Mesodermal cell (in vitro differentiated cells): ENCODE measurements around the gene PTPRN2.

Experiments
- H3K27ac ChIP-seq: 2 replicates; pipeline ENCODE4 v1.7.0; 2013; ENCODE audit warnings: mild to moderate bottlenecking, low read depth, low read length, moderate library complexity; ENCODE audit not compliant: severe bottlenecking
- H3K36me3 ChIP-seq: 2 replicates; pipeline ENCODE4 v1.7.1; 2013; ENCODE audit warnings: mild to moderate bottlenecking, low read length, moderate library complexity; ENCODE audit not compliant: control insufficient read depth, insufficient read depth
- H3K4me1 ChIP-seq: one replicate; pipeline ENCODE4 v1.7.1; 2013; ENCODE audit warnings: mild to moderate bottlenecking, low read length; ENCODE audit not compliant: insufficient read depth, control insufficient read depth, poor library complexity, severe bottlenecking
- H3K4me3 ChIP-seq: 2 replicates; pipeline ENCODE4 v1.7.0; 2013; ENCODE audit warnings: low read length, control low read depth, mild to moderate bottlenecking; ENCODE audit not compliant: insufficient read depth, poor library complexity, severe bottlenecking; ENCODE audit errors: extremely low read depth
- H3K9me3 ChIP-seq: 2 replicates; pipeline ENCODE4 v1.7.1; 2013; ENCODE audit warnings: mild to moderate bottlenecking, low read length, moderate library complexity; ENCODE audit not compliant: control insufficient read depth
- WGBS, 2 experiments: methylation state at CpG; one replicate each; pipeline ENCODE4 v1.1.5; 2013; ENCODE audit warnings: missing lambda C conversion rate in 2 of 2; ENCODE audit not compliant: insufficient coverage in 2 of 2; 5-methylcytosine and 5-hydroxymethylcytosine counted together

PTPRN2 gene

DNA sequence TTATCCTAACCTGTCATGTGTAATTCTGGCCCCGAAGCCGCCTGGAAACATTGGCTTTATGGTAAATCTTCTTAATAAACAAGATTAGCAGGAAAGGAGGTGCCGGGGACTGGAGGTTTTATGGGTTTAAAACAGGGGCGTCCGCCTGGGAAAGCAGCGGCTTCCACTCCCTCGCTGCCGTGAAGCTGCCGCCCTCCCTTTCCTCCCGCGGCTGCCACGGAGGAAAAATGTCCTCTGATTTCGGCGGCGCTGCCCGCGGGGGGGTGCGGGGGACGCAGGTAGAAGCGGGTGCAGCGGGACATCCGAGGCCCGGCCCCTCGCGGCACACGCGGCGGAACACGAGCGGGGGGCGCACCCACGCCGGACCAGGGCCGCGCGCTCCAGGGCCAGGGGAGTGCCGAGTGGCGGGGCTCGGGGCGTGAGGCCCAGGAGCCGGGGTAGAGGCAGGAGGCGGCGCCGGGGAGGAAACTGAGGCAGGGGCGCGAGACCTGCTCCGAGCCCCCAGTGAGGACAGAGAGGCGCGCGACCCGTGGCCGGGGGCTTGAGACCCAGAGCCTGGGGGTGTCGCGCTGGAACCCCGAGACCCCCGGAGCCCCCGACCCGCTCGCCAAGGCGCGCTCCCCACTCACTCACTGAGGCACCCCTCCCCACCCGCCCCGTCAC lies 993 bp downstream of the PTPRN2 start:
- no peaks in the 10 kb centered on the region for H3K36me3 ChIP-seq
- H3K4me3 ChIP-seq = no peak overlapping the region
- H3K27ac ChIP-seq = no peak overlapping the region
- no peaks in the 10 kb centered on the region for H3K4me1 ChIP-seq
- 91 to 95% methylated on average over 31 to 47 of the region's 63 CpGs for WGBS, 2 experiments
- peaks cover 53% of the 10 kb centered on the region for H3K9me3 ChIP-seq

DNA sequence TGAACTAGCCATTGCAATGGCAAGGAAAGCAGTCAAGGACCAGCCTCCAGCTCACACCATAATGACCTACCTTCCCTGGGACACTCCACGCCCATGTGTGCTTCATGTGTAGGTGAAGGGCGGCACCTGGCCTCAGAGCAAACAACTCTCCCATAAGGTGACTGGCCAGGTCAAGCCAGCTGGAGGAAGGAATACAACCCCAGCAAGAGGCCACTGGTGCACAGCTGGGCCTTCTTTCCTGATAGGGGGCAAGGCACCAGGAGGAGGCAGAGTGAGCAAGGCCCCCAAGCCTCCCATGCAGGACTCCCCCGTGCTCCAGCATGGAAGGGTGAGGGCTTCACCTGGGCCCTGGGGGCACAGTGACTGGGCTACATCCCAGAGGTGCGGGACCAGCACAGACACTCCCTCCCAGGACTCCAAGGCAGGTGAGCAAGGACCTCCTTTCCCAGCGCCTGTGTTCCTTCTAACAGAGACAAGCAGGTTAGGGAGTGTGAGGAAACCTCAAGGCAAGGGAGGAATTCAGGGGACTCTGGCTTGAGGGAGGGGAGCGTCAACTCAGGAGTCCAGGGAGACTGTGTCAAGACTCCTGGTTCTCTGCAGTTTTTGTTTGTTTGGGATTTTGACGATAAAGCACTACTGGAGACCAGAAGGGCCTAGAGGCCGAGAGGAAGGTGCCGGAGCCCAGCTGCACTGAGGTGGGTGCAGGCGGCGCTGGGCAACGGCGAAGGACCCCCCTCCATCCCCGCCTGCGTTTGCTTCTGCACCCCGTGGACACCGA lies 1.7 kb downstream of the PTPRN2 start:
- H3K27ac ChIP-seq = no peak overlapping the region
- H3K4me3 ChIP-seq = no peak overlapping the region
- no peaks in the 10 kb centered on the region for H3K4me1 ChIP-seq
- H3K9me3 ChIP-seq = peaks cover 54% of the 10 kb centered on the region
- WGBS, 2 experiments = 82% methylated on average over 16 of the region's 17 CpGs
- no peaks in the 10 kb centered on the region for H3K36me3 ChIP-seq

DNA sequence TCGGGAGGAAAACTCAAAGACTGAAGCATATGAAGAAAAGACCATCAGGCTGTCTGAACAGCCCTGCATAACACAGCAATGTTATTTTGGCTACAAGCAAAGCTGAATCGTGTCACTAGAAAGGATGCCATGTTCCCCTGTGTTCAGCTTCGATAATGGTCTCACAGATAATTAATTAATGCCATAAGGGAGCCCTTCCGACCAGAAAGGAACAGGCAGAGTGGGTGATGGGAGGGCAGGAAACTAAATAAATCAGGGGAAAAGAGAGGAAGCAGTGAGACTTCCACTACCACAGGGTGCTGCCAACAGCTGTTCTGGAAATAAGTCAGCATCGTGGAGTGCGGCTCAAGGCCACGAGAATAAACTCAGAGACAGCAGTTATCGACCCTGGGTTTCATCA lies 3.2 kb downstream of the PTPRN2 start:
- Histone ChIP-seq H3K4me3 (no peak overlapping the region), H3K27ac (no peak overlapping the region), H3K36me3 (no peaks in the 10 kb centered on the region), H3K4me1 (no peaks in the 10 kb centered on the region), H3K9me3 (peaks cover 59% of the 10 kb centered on the region)
- 48 to 64% methylated on average over 7 of the region's 8 CpGs for WGBS, 2 experiments

DNA sequence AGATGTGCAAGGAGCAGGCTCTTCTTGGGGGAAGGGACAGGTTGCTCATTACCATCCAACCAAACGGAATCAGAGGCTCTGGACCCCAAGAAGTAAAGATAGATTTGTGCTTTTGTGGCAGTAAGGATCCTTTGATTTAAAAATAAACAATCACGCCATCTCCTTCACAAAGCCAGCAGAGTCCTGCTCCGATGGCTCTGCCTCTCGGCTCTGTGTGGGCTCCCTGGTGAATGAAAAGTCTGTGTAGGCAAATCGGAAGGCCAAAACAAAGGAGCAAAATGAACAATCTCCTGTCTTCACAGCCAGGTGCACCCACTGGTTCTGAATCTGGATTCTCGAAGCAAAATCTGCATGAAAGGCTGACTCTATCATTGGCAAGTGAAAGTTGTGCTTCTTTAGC lies 3.8 kb downstream of the PTPRN2 start:
- Histone ChIP-seq H3K4me3 (no peak overlapping the region), H3K36me3 (no peaks in the 10 kb centered on the region), H3K9me3 (peaks cover 63% of the 10 kb centered on the region), H3K4me1 (no peaks in the 10 kb centered on the region), H3K27ac (no peak overlapping the region)
- 54% methylated on average over 2 of the region's 6 CpGs; no CpG with 5 or more reads in 1 of the 2 experiments for WGBS, 2 experiments

DNA sequence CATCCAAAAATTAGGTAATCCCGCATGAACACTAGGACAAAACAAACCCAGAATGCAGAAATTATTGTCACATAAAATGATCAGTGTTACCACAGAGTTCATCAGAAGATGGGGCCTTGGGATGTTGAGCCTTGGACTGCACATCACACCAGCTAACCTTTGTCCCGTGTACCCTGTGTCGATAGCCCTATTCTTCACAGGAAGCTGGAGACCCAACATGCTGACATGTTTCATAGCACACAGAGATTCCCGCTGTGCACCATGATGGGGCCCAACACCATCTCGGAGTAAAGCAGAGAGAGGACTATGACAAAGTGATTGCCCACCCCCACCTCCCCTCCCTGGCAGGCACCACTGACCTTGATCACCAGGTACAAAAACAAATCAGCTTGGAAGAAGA lies 4.5 kb downstream of the PTPRN2 start:
- 64 to 80% methylated on average over 3 to 5 of the region's 5 CpGs for WGBS, 2 experiments
- Histone ChIP-seq H3K4me1 (no peaks in the 10 kb centered on the region), H3K4me3 (no peak overlapping the region), H3K36me3 (no peaks in the 10 kb centered on the region), H3K27ac (no peak overlapping the region), H3K9me3 (peaks cover 63% of the 10 kb centered on the region)

DNA sequence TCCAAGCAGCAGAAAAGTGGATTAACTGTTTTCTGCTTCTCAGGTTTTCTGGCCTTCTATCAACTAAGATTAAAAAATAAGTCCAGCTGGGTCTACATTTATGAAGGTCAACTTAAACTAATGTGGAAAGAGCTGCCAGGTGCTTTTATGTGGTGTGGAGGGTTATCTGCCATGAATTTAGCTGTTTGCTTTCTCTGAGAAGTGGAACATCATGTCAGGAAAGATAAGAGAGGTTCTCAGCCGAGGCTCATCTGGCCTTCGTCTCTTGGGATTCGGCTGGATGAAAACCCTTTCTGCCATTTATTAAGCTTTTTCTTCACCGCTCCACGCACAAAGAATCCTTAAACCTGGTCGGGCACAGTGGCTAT lies 5.5 kb downstream of the PTPRN2 start:
- Histone ChIP-seq H3K4me3 (no peak overlapping the region), H3K27ac (no peak overlapping the region), H3K36me3 (no peaks in the 10 kb centered on the region), H3K9me3 (peaks cover 68% of the 10 kb centered on the region), H3K4me1 (no peaks in the 10 kb centered on the region)
- 71% methylated on average over 5 to 6 of the region's 6 CpGs for WGBS, 2 experiments

DNA sequence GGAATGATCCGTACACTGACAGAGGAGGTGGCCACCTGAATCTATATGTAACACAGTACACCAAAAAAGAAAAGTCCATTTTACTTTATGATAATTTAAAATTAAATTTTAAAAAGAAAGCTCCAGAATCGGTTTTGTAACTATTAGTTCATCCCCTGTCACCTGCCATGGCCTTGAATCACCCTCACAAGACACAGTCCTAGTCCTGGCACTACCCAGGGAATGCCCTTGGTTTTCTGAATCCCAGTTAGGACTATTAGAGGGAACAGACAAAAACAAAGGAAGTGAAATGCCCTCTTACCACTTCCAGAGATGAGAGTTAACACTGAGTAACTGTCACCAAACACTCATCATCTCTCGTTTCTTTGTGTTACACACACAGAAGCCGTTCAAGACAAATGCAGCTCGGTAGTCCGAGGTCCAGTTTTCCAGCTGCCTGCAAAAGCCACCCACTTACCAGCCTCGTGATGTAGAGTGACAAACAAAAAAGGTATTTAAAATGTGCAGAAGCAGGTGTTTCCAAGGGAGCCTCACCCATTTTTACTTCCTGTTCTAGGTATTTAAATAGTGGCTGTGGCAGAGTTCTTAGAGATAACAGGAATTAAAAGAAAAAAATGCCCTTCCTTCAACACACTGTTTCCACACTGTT lies 6.1 kb downstream of the PTPRN2 start:
- peaks cover 67% of the 10 kb centered on the region for H3K9me3 ChIP-seq
- H3K27ac ChIP-seq = no peak overlapping the region
- WGBS, 2 experiments = 66 to 81% methylated on average over 4 to 6 of the region's 7 CpGs

DNA sequence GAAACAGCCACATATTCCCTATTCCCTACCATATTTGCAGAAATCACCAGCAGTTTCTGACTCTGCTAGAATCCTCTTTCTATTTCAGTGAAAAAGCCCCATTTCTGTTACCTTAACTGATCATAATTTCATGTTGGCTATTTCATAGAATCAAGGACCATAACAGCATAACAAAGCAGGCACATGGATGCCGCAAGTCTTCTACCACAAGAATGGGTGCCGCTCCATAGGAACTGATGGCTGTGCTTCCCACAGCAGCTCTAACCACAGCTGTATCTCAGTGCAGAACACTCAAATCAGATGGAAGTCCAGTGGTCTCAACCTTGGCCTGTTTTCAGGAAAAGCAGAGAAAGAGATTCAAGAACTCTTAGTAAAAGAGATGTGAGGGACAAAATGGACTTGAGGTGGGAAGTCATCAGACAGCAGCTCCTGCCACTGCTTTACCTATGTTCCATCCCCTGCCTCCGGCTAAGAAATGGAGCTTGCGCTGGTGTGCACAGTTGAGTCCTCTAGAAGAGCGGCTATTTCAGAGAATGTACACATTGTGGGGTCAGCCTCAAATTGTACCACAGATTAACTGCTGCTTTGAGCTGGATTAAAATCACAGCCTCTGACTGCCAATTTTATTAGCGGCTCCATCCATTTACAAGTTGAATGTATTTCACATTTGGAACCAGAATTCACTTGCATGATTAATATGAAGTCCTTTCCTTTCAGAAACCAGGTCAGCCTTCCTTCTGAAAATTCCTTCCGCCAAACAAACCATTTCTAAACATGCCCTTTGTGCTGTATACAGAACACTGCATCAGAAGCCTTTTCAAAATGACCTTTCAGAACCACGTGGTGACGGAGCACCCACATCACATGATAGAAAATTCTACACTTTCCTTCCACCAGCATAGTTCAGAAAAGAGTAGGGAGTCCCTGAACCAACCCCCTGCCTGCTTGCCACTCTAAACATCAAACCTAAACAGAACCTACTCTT lies 7.7 kb downstream of the PTPRN2 start:
- no peak overlapping the region for H3K4me3 ChIP-seq
- H3K27ac ChIP-seq = no peak overlapping the region
- H3K9me3 ChIP-seq = peaks cover 62% of the 10 kb centered on the region
- 69 to 84% methylated on average over 7 to 8 of the region's 9 CpGs for WGBS, 2 experiments
- no peaks in the 10 kb centered on the region for H3K36me3 ChIP-seq
- H3K4me1 ChIP-seq = no peaks in the 10 kb centered on the region

More for the DNA sequence above, 6.1 kb downstream of the PTPRN2 start:
- no peak overlapping the region for H3K4me3 ChIP-seq
- H3K36me3 ChIP-seq = no peaks in the 10 kb centered on the region
- no peaks in the 10 kb centered on the region for H3K4me1 ChIP-seq

DNA sequence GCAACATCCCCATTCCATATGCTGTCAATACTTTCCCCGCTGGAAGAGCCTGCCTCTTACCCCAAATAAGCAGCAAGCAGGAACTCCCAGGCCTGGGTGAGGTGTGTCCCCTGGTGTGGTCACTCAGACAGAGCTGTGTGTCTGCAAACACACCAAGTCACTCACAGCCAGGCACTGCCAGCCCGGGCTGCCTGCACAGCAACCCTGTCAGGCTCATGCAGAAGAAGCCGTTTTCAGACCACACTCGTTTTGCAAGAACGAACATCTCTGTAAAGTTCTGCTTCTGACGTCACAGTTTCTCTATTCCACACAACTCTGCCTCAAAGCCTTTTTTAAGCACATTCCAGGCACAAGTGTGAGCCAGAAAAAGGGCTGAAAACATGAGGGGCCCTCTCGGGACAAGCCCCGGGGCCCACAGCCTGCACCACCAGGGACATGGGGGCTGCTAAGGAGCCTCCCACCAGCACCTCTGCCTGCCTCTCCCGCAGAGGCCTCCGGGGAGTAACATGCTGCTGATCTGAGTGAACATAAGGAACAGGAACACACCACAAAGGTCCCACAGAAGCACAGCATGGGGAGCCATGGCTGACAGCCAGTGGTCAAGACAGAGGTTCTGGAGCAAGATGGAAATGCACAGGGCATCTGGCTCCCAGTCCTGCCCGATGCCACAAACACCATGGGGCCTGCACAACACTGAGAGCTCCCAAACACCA lies 11.4 kb downstream of the PTPRN2 start:
- Histone ChIP-seq H3K9me3 (peaks cover 49% of the 10 kb centered on the region), H3K4me1 (no peaks in the 10 kb centered on the region), H3K27ac (no peak overlapping the region), H3K4me3 (no peak overlapping the region), H3K36me3 (no peaks in the 10 kb centered on the region)
- 47 to 69% methylated on average over 8 to 9 of the region's 11 CpGs for WGBS, 2 experiments
